Esophagus squamous epithelium (tissue), 4 donors: ENCODE results near the gene CYLD.

Experiments used
- POLR2A ChIP-seq, 4 donors: fragments of 450-650 bp; IDR thresholded peaks; one replicate each; pipeline ENCODE4 v1.6.1; 2017; ENCODE audit warnings: antibody characterized with exemption in 4 of 4, mild to moderate bottlenecking in 4 of 4, moderate library complexity in 3 of 4
- TF ChIP-seq, protein P1 (sequence below), 6 experiments: fragments of 450-650 bp in 4 of 6; fragments of 200-600 bp in 2 of 6; sonication (generic) in 2 of 6; IDR thresholded peaks; one replicate each; pipeline ENCODE4 v1.5.1; 2016 to 2019; ENCODE audit warnings: antibody characterized with exemption in 6 of 6, mild to moderate bottlenecking in 4 of 6, moderate library complexity in 4 of 6

DNA sequence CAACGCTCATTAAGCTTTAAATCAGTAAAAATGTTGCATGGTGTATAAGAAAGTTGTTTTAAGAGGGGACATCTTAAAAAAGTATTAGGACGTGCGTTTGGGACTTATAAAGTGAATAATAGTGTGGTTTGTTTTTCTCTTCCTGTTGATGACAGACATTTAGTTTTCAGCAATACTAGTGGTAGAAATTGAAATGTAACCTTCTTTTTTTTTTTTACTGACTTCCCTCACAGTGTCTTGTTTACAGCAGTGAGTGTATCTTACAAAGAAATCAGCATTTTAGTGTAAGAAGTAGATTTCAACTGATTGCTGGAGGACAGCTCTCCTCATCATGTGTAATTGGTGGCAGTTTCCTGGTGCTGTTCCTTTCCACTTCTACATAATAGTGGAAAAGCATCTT lies 39.6 kb downstream of the CYLD start:
- TF ChIP-seq, protein P1, sequence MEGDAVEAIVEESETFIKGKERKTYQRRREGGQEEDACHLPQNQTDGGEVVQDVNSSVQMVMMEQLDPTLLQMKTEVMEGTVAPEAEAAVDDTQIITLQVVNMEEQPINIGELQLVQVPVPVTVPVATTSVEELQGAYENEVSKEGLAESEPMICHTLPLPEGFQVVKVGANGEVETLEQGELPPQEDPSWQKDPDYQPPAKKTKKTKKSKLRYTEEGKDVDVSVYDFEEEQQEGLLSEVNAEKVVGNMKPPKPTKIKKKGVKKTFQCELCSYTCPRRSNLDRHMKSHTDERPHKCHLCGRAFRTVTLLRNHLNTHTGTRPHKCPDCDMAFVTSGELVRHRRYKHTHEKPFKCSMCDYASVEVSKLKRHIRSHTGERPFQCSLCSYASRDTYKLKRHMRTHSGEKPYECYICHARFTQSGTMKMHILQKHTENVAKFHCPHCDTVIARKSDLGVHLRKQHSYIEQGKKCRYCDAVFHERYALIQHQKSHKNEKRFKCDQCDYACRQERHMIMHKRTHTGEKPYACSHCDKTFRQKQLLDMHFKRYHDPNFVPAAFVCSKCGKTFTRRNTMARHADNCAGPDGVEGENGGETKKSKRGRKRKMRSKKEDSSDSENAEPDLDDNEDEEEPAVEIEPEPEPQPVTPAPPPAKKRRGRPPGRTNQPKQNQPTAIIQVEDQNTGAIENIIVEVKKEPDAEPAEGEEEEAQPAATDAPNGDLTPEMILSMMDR (IDR thresholded peaks at IDR 0.05): no peak
- TF ChIP-seq POLR2A (IDR thresholded peaks at IDR 0.05): no peak
